K562 (cell line): ENCODE data around the gene SLC13A4. TPM values are rescaled to one million over a fixed set of nuclear protein-coding genes. Genes with fewer than 3 reads are reported as not detected.

ENCODE experiments used
- ATAC-seq: fragments of 200-7000 bp; cut with Tn5 transposase; 3 replicates; pipeline ENCODE4 v1.9.1; 2020; ENCODE audit warnings: moderate library complexity
- BruUV-seq: library from RNA; stranded (reverse); fragments of 400-500 nt; replicated peaks from 2 replicates; lab custom pipeline; 2021; lab: Mats Ljungman, UMichigan
- CTCF ChIA-PET: fragments of 300-600 bp; formaldehyde crosslinking; extraction: SDS; loops from one replicate; lab custom pipeline; 2021; ENCODE audit warnings: low intra/inter-chr PET ratio; lab: Yijun Ruan, JAX
- POLR2A ChIA-PET: fragments of 300-600, 350-650 bp; sonication (Branson Sonifier 250); formaldehyde crosslinking; extraction: SDS; loops from one replicate; lab custom pipeline; 2021; ENCODE audit warnings: antibody characterized with exemption, inconsistent platforms; lab: Yijun Ruan, JAX
- DNase-seq, 4 experiments: peaks; one replicate each; pipeline versions ENCODE4 v3.0.0 to v3.0.0-alpha.2; 2011 to 2018; ENCODE audit warnings: low spot score in 3 of 4, mixed read lengths in 3 of 4; ENCODE audit errors: extremely low read depth in 1 of 4
- FAIRE-seq: peaks from 2 replicates; lab custom pipeline; 2011; peaks lifted over from hg19 to GRCh38; lab: Jason Lieb, UNC
- H2AFZ ChIP-seq: 2 replicates; pipeline ENCODE4 v1.6.0; 2011; ENCODE audit warnings: low read depth, low read length, control low read depth, inconsistent platforms
- H3K27ac ChIP-seq: fragments of 200-600 bp; 3 replicates; pipeline ENCODE4 v1.8.0; 2011; ENCODE audit warnings: low read depth, mild to moderate bottlenecking, control low read depth, inconsistent platforms, low read length, moderate library complexity, mixed read lengths; ENCODE audit errors: extremely low read depth
- H3K27me3 ChIP-seq, 2 experiments: fragments of 300-600 bp in 1 of 2; 2 replicates in 1 of 2; 3 replicates in 1 of 2; pipeline versions ENCODE4 v1.6.0 to v1.8.0; 2011; ENCODE audit warnings: inconsistent platforms in 2 of 2, low read length in 2 of 2, mild to moderate bottlenecking in 1 of 2, mixed read lengths in 1 of 2, moderate library complexity in 1 of 2; ENCODE audit not compliant: control insufficient read depth in 2 of 2, insufficient read depth in 2 of 2
- H3K36me3 ChIP-seq: fragments of 300-600 bp; 3 replicates; pipeline ENCODE4 v1.8.0; 2011; ENCODE audit warnings: mild to moderate bottlenecking, low read length, inconsistent platforms; ENCODE audit not compliant: control insufficient read depth, insufficient read depth
- H3K4me1 ChIP-seq, 2 experiments: fragments of 200-600 bp in 1 of 2; replicated peaks in 1 of 2; 2 replicates in 1 of 2; 3 replicates in 1 of 2; pipeline versions ENCODE4 v1.5.1 to v1.8.0; 2011; ENCODE audit warnings: inconsistent platforms in 2 of 2, low read length in 2 of 2, mild to moderate bottlenecking in 1 of 2, mixed read lengths in 1 of 2, moderate library complexity in 1 of 2; ENCODE audit not compliant: control insufficient read depth in 2 of 2, insufficient read depth in 2 of 2
- H3K4me2 ChIP-seq: 2 replicates; pipeline ENCODE4 v1.6.1; 2011; ENCODE audit warnings: low read length, control low read depth, inconsistent platforms, mixed read lengths; ENCODE audit not compliant: insufficient read depth
- H3K4me3 ChIP-seq: fragments of 200-600 bp; sonication (generic), shearing (Covaris generic); 2 replicates; pipeline ENCODE4 v1.5.1; 2016; ENCODE audit warnings: control low read depth, inconsistent platforms
- H3K79me2 ChIP-seq: fragments of 200-600 bp; 3 replicates; pipeline ENCODE4 v1.8.0; 2011; ENCODE audit warnings: low read length, inconsistent platforms; ENCODE audit not compliant: control insufficient read depth, insufficient read depth
- H3K9ac ChIP-seq, 2 experiments: 2 replicates each; pipeline versions ENCODE4 v1.6.0 to v1.6.1; 2011; ENCODE audit warnings: low read depth in 2 of 2, low read length in 2 of 2, control low read depth in 1 of 2, inconsistent platforms in 1 of 2, mild to moderate bottlenecking in 1 of 2, mixed read lengths in 1 of 2; ENCODE audit not compliant: insufficient read depth in 1 of 2
- H3K9me1 ChIP-seq: one replicate; pipeline ENCODE4 v1.6.0; 2011; ENCODE audit warnings: inconsistent platforms, mild to moderate bottlenecking, low read length, moderate library complexity; ENCODE audit not compliant: control insufficient read depth, insufficient read depth
- H3K9me3 ChIP-seq: replicated peaks from 2 replicates; pipeline ENCODE4 v1.5.1; 2011; ENCODE audit warnings: low read depth, low read length, inconsistent platforms; ENCODE audit not compliant: control insufficient read depth, insufficient read depth
- H4K20me1 ChIP-seq: replicated peaks from 2 replicates; pipeline ENCODE4 v1.6.1; 2011; ENCODE audit warnings: low read length, inconsistent platforms, mixed read lengths; ENCODE audit not compliant: control insufficient read depth, insufficient read depth
- CEBPG ChIP-seq, 3 experiments: fragments of 200-800 bp in 1 of 3; sonication (Bioruptor generic) in 1 of 3; sonication (generic) in 1 of 3; formaldehyde crosslinking in 1 of 3; IDR thresholded peaks in 2 of 3; conservative IDR thresholded peaks in 1 of 3; 2 replicates each; pipeline versions ENCODE4 v1.6.1 to v1.8.0; 2016 to 2022; ENCODE audit warnings: missing compliant biosample characterization in 2 of 3, missing genetic modification characterization in 2 of 3, mild to moderate bottlenecking in 1 of 3, missing genetic modification reagents in 1 of 3
- KDM1A ChIP-seq, 2 experiments: fragments of 450-650 bp; IDR thresholded peaks; 2 replicates each; pipeline ENCODE4 v1.6.1; 2016; ENCODE audit warnings: mild to moderate bottlenecking in 2 of 2
- SNIP1 ChIP-seq: fragments of 450-650 bp; IDR thresholded peaks from 2 replicates; pipeline ENCODE4 v1.7.1; 2017; ENCODE audit warnings: low read depth, mild to moderate bottlenecking
- SNRNP70 ChIP-seq: fragments of 200-400 bp; formaldehyde crosslinking; optimal IDR thresholded peaks from 2 replicates; pipeline ENCODE3; 2017; ENCODE audit warnings: low read depth, low read length
- SRF ChIP-seq, 2 experiments: fragments of 250-450, 450-650 bp in 1 of 2; sonication (Bioruptor Pico) in 1 of 2; sonication (generic) in 1 of 2; formaldehyde crosslinking; IDR thresholded peaks; 2 replicates each; pipeline versions ENCODE4 v1.5.0 to v1.5.1; 2020 to 2022; ENCODE audit warnings: mild to moderate bottlenecking in 1 of 2, missing genetic modification reagents in 1 of 2
- ZMIZ1 ChIP-seq, 2 experiments: fragments of 150-350 bp in 1 of 2; IDR thresholded peaks; 2 replicates each; pipeline ENCODE4 v1.6.1; 2012 to 2016; ENCODE audit warnings: low read depth in 2 of 2, low read length in 2 of 2, mild to moderate bottlenecking in 1 of 2, moderate library complexity in 1 of 2
- ZNF184 ChIP-seq: sonication (generic); formaldehyde crosslinking; IDR thresholded peaks from 2 replicates; pipeline ENCODE4 v1.5.0; 2020; ENCODE audit warnings: missing genetic modification reagents
- ZNF668 ChIP-seq: fragments of 250-450 bp; sonication (Bioruptor Pico); IDR thresholded peaks from 2 replicates; pipeline ENCODE4 v1.8.0; 2022; ENCODE audit warnings: mild to moderate bottlenecking, inconsistent platforms
- WGBS: fragments of 100-300 bp; shearing (Covaris generic); methylation state at CpG from one replicate; pipeline ENCODE4 v1.1.6; 2016; ENCODE audit warnings: low coverage, mixed read lengths; ENCODE audit not compliant: insufficient coverage; ENCODE audit errors: missing lambda C conversion rate; 5-methylcytosine and 5-hydroxymethylcytosine counted together
- in situ Hi-C: fragments of 300-500 bp; cut with MboI; formaldehyde crosslinking; loops from 4 replicates; pipeline ENCODE4 v1.15.0; 2018; ENCODE audit warnings: inconsistent platforms, mixed read lengths
- intact Hi-C: fragments of 100-400 bp; cut with micrococcal nuclease; formaldehyde crosslinking; loops from 2 replicates; pipeline ENCODE4 v1.14.2; 2022
- polyA plus RNA-seq, 8 experiments: library from polyadenylated mRNA; depleted of rRNA in 4 of 8; stranded (reverse) in 5 of 8; unstranded in 3 of 8; fragments of >200 nt; fragmentation: Nextera tagmentation in 2 of 8; fragmentation: Illumina TruSeq in 1 of 8; extraction: Ambion mirVana in 2 of 8; extraction: Trizol in 1 of 8; gene quantifications; 2 replicates each; pipeline versions ENCODE4 v1.2.1 to v1.2.3, GENCODE V29; 2011 to 2014; ENCODE audit warnings: inconsistent platforms in 1 of 8, missing spikeins in 1 of 8
- total RNA-seq, 7 experiments: library from RNA; depleted of rRNA in 6 of 7; stranded (reverse); fragments of >200 nt in 6 of 7; fragmentation: Illumina TruSeq in 2 of 7; extraction: Trizol in 2 of 7; gene quantifications; 2 replicates each; pipeline versions ENCODE4 v1.2.1 to v1.2.3, GENCODE V29; 2011 to 2021; ENCODE audit warnings: low replicate concordance in 1 of 7

The SLC13A4 gene
- total and polyA plus RNA-seq, 9 of the 15 experiments (the other 6 are each of a cell fraction or from before 2014, with no cell fraction given), result 0.11 to 1.0 (median 0.36) TPM

- intact Hi-C loops (no loop called here), in situ Hi-C loops (no loop called here)
- DNase-seq (no peak), ATAC-seq (no peak), FAIRE-seq (no peak)
- WGBS, result 0% methylated on average over 2 of the region's 2 CpGs
- no peaks in the 10 kb centered on the region for H3K9me3 ChIP-seq
- CTCF ChIA-PET, result no interaction called here
- no peaks in the 10 kb centered on the region for H3K4me1 ChIP-seq
- TF ChIP-seq ZNF184 (CRISPR knock-in tag), result no peak
- TF ChIP-seq ZNF668 (CRISPR knock-in tag), result no peak
- no peak for TF ChIP-seq ZMIZ1 (IDR thresholded peaks at IDR 0.05; ENCODE audit: low read depth in 2 of 2, low read length in 2 of 2)
- no peak for TF ChIP-seq SNIP1
- no peak for TF ChIP-seq SRF (CRISPR knock-in tag; IDR thresholded peaks at IDR 0.05)
- TF ChIP-seq KDM1A (IDR thresholded peaks at IDR 0.05), result no peak
- no peak for TF ChIP-seq SNRNP70
- no peak for TF ChIP-seq CEBPG (CRISPR knock-in tag; IDR thresholded peaks at IDR 0.05)
- 0 out of 4 replicates have a peak, but pooled peaks of 1 of the 2 experiments have one; percentile 15 for TF ChIP-seq CEBPG (tag; conservative IDR thresholded peaks at IDR 0.05 in 1 of 2, IDR thresholded peaks at IDR 0.05 in 1 of 2)
- H2AFZ ChIP-seq, result no peak overlapping the region
- no peaks in the 10 kb centered on the region for H3K9me1 ChIP-seq
- H3K4me2 ChIP-seq, result no peak overlapping the region
- H3K36me3 ChIP-seq, result no peaks in the 10 kb centered on the region
- H4K20me1 ChIP-seq, result no peaks in the 10 kb centered on the region; the same call in 1 of the 2 replicates
- no peaks in the 10 kb centered on the region for H3K79me2 ChIP-seq
- POLR2A ChIA-PET, result interaction anchor here (0.7 to 1.3 kb wide), 3 partner anchors 29 to 428 kb away, joined by 3 to 6 read pairs (median 3); no protein-coding TSS in a partner anchor
- no TSS peak for BruUV-seq
- H3K27ac ChIP-seq, result no peak overlapping the region
- H3K27me3 ChIP-seq, result peaks cover 33 to 54% of the 10 kb centered on the region in 2 experiments
- H3K4me3 ChIP-seq, result no peak overlapping the region
- no peak overlapping the region for H3K9ac ChIP-seq
Observed at GRCh38 chr7:135741905-135742304, 13.9 kb upstream of the SLC13A4 start.
